Panc1 (cell line): ENCODE measurements around the gene RIPOR3. TPM values are rescaled to one million over a fixed set of nuclear protein-coding genes. Genes with fewer than 3 reads are reported as not detected.

Experiments used
- ATAC-seq: fragments of 200-7000 bp; cut with Tn5 transposase; 2 replicates; pipeline ENCODE4 v1.9.1; 2020; ENCODE audit warnings: mild to moderate bottlenecking, moderate library complexity
- BruUV-seq: library from RNA; stranded (reverse); fragments of 400-500 nt; replicated peaks from 2 replicates; lab custom pipeline; 2021; lab: Mats Ljungman, UMichigan
- CTCF ChIA-PET: fragments of 300-600 bp; sonication (Branson Sonifier 250); formaldehyde crosslinking; loops from one replicate; lab custom pipeline; 2022; ENCODE audit warnings: antibody characterized with exemption; lab: Charles Lee
- POLR2A ChIA-PET: fragments of 300-600 bp; sonication (Branson Sonifier 250); formaldehyde crosslinking; loops from one replicate; lab custom pipeline; 2022; ENCODE audit warnings: antibody characterized with exemption; lab: Charles Lee
- DNase-seq: peaks from one replicate; pipeline ENCODE4 v3.0.0-alpha.2; 2010; ENCODE audit warnings: low read depth, low spot score
- H3K27ac ChIP-seq: 2 replicates; pipeline ENCODE4 v1.5.1; 2011; ENCODE audit warnings: mild to moderate bottlenecking, low read length, inconsistent platforms
- H3K27me3 ChIP-seq: fragments of 200-500 bp; sonication (Bioruptor generic); 2 replicates; pipeline ENCODE4 v1.6.0; 2014; ENCODE audit warnings: low read length, inconsistent platforms; ENCODE audit not compliant: control insufficient read depth, insufficient read depth
- H3K36me3 ChIP-seq: fragments of 200-500 bp; sonication (Bioruptor generic); 2 replicates; pipeline ENCODE4 v1.5.1; 2014; ENCODE audit warnings: inconsistent platforms, mild to moderate bottlenecking, low read length, moderate library complexity; ENCODE audit not compliant: control insufficient read depth, insufficient read depth
- H3K4me1 ChIP-seq: 2 replicates; pipeline ENCODE4 v1.5.1; 2011; ENCODE audit warnings: inconsistent platforms, mild to moderate bottlenecking, low read length, moderate library complexity; ENCODE audit not compliant: control insufficient read depth, insufficient read depth
- H3K4me3 ChIP-seq, 2 experiments: 2 replicates each; pipeline ENCODE4 v1.5.1; 2011 to 2012; ENCODE audit warnings: low read depth in 2 of 2, low read length in 2 of 2, mild to moderate bottlenecking in 2 of 2, inconsistent platforms in 1 of 2, moderate library complexity in 1 of 2
- H3K9me3 ChIP-seq: fragments of 200-500 bp; sonication (Bioruptor generic); 2 replicates; pipeline ENCODE4 v1.5.1; 2014; ENCODE audit warnings: low read depth, mild to moderate bottlenecking, inconsistent platforms, low read length, moderate library complexity; ENCODE audit not compliant: control insufficient read depth, insufficient read depth
- POLR2AphosphoS5 ChIP-seq: IDR thresholded peaks from 2 replicates; pipeline ENCODE4 v1.6.1; 2012; ENCODE audit warnings: mild to moderate bottlenecking, low read depth, low read length, moderate library complexity
- REST ChIP-seq, 2 experiments: IDR thresholded peaks; 2 replicates each; pipeline ENCODE4 v1.6.1; 2011 to 2012; ENCODE audit warnings: low read depth in 2 of 2, control low read depth in 1 of 2, low read length in 1 of 2, mild to moderate bottlenecking in 1 of 2, moderate library complexity in 1 of 2; ENCODE audit not compliant: insufficient read depth in 1 of 2
- SIN3A ChIP-seq: IDR thresholded peaks from 2 replicates; pipeline ENCODE4 v1.6.1; 2012; ENCODE audit warnings: low read depth, mild to moderate bottlenecking, low read length, moderate library complexity, borderline replicate concordance; ENCODE audit not compliant: insufficient read depth
- TCF7L2 ChIP-seq: IDR thresholded peaks from 2 replicates; pipeline ENCODE4 v1.6.1; 2011; ENCODE audit warnings: mild to moderate bottlenecking, low read depth, low read length, inconsistent platforms
- in situ Hi-C: cut with HindIII; loops from 2 replicates; pipeline ENCODE4 v1.10.0; 2016; ENCODE audit warnings: low sequenced_read_pairs, low pct_unique_long_range_greater_than_20kb
- intact Hi-C: fragments of 100-400 bp; cut with micrococcal nuclease; formaldehyde crosslinking; loops from one replicate; pipeline ENCODE4 v1.10.0; 2022; ENCODE audit not compliant: unreplicated experiment
- total RNA-seq: library from RNA; stranded (reverse); gene quantifications from one replicate; pipeline ENCODE4 v1.2.1, GENCODE V29; 2021; ENCODE audit not compliant: unreplicated experiment
- TF ChIP-seq, protein P1 (sequence below): fragments of 450-650 bp; IDR thresholded peaks from 2 replicates; pipeline ENCODE4 v1.5.1; 2017; ENCODE audit warnings: mild to moderate bottlenecking

RIPOR3 gene
- total RNA-seq, 1 experiment from 2014 or later = 92.5 TPM

GRCh38 chr20:50634191-50634590 is 57.2 kb downstream of the RIPOR3 start:
- Histone ChIP-seq H3K36me3 (no peaks in the 10 kb centered on the region), H3K27me3 (no peaks in the 10 kb centered on the region), H3K27ac (peak overlapping the region; percentile 95), H3K4me3 (no peak overlapping the region), H3K9me3 (no peaks in the 10 kb centered on the region), H3K4me1 (peaks cover 95% of the 10 kb centered on the region)
- TF ChIP-seq REST (IDR thresholded peaks at IDR 0.05; ENCODE audit: insufficient read depth in 1 of 2, low read depth in 2 of 2, low read length in 1 of 2) (no peak), SIN3A (no peak), POLR2AphosphoS5 (no peak), TCF7L2 (no peak)
- TF ChIP-seq, protein P1, sequence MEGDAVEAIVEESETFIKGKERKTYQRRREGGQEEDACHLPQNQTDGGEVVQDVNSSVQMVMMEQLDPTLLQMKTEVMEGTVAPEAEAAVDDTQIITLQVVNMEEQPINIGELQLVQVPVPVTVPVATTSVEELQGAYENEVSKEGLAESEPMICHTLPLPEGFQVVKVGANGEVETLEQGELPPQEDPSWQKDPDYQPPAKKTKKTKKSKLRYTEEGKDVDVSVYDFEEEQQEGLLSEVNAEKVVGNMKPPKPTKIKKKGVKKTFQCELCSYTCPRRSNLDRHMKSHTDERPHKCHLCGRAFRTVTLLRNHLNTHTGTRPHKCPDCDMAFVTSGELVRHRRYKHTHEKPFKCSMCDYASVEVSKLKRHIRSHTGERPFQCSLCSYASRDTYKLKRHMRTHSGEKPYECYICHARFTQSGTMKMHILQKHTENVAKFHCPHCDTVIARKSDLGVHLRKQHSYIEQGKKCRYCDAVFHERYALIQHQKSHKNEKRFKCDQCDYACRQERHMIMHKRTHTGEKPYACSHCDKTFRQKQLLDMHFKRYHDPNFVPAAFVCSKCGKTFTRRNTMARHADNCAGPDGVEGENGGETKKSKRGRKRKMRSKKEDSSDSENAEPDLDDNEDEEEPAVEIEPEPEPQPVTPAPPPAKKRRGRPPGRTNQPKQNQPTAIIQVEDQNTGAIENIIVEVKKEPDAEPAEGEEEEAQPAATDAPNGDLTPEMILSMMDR = no peak
- ATAC-seq (no peak), DNase-seq (no peak)
- intact Hi-C loops = no loop called here
- CTCF ChIA-PET = no interaction called here
- in situ Hi-C loops = no loop called here
- BruUV-seq = no TSS peak
- POLR2A ChIA-PET = no interaction called here

- Histone ChIP-seq H3K27ac (peak overlapping the region; percentile 95), H3K4me3 (no peak overlapping the region), H3K9me3 (no peaks in the 10 kb centered on the region), H3K36me3 (no peaks in the 10 kb centered on the region), H3K27me3 (no peaks in the 10 kb centered on the region), H3K4me1 (peaks cover 97% of the 10 kb centered on the region)
- ATAC-seq (no peak), DNase-seq (no peak)
- ChIA-PET POLR2A (interaction anchor here (0.7 kb wide), 1 partner anchor 27 kb away, joined by 3 read pairs; no protein-coding TSS in a partner anchor), CTCF (interaction anchor here (0.5 to 0.7 kb wide), 2 partner anchors 112 to 129 kb away, joined by 3 to 12 read pairs; no protein-coding TSS in a partner anchor)
- in situ Hi-C loops (no loop called here), intact Hi-C loops (no loop called here)
- BruUV-seq = no TSS peak
- TF ChIP-seq TCF7L2 = no peak
- TF ChIP-seq SIN3A = no peak
- no peak for TF ChIP-seq REST (IDR thresholded peaks at IDR 0.05; ENCODE audit: insufficient read depth in 1 of 2, low read depth in 2 of 2, low read length in 1 of 2)
- TF ChIP-seq, protein P1 = no peak
- TF ChIP-seq POLR2AphosphoS5 = 0 out of 2 replicates have a peak, but pooled peaks have one; percentile 52
Measured at GRCh38 chr20:50633361-50633760, 58.0 kb downstream of the RIPOR3 start.
